SK-N-SH (cell line): ENCODE measurements around the gene TJP3.

Experiments used
- EP300 ChIP-seq, 2 experiments: IDR thresholded peaks; 2 replicates each; pipeline versions ENCODE4 v1.4.0 to v1.6.1; 2012; ENCODE audit warnings: borderline replicate concordance in 1 of 2, low read depth in 1 of 2, low read length in 1 of 2
- NFIC ChIP-seq: IDR thresholded peaks from 2 replicates; pipeline ENCODE4 v1.4.0; 2012; ENCODE audit warnings: borderline replicate concordance
- POLR2AphosphoS5 ChIP-seq: IDR thresholded peaks from 2 replicates; pipeline ENCODE4 v1.6.1; 2012; ENCODE audit warnings: low read depth, low read length
- RFX5 ChIP-seq: IDR thresholded peaks from 2 replicates; pipeline ENCODE4 v1.6.1; 2012; ENCODE audit warnings: mild to moderate bottlenecking, improper control_type of control experiment, low read length
- RXRA ChIP-seq: IDR thresholded peaks from 2 replicates; pipeline ENCODE4 v1.4.0; 2012; ENCODE audit warnings: low read depth, mild to moderate bottlenecking, borderline replicate concordance
- TAF1 ChIP-seq: IDR thresholded peaks from 2 replicates; pipeline ENCODE4 v1.6.1; 2012; ENCODE audit warnings: low read depth, mild to moderate bottlenecking, low read length, moderate library complexity, borderline replicate concordance

GRCh38 chr19:3725640-3726310, 17.6 kb downstream of the TJP3 start:
- no peak for TF ChIP-seq NFIC
- TF ChIP-seq POLR2AphosphoS5: no peak
- TF ChIP-seq RXRA: no peak
- TF ChIP-seq EP300 (IDR thresholded peaks at IDR 0.05; ENCODE audit: borderline replicate concordance in 1 of 2, low read depth in 1 of 2, low read length in 1 of 2): no peak
- no peak for TF ChIP-seq TAF1
- no peak for TF ChIP-seq RFX5
